Neural cell (in vitro differentiated cells): ENCODE results near the gene ST6GALNAC4. TPM values are rescaled to one million over a fixed set of nuclear protein-coding genes. Genes with fewer than 3 reads are reported as not detected.

Experiments used
- H2AFZ ChIP-seq: fragments of 200-600, 300-800 bp; sonication (generic), shearing (Covaris generic); 2 replicates; pipeline ENCODE4 v1.6.0; 2014; ENCODE audit warnings: low read depth, mild to moderate bottlenecking, antibody characterized with exemption, low read length, moderate library complexity
- H3F3A ChIP-seq: fragments of 200-600 bp; shearing (Covaris generic); 2 replicates; pipeline ENCODE4 v1.6.1; 2016; ENCODE audit warnings: mild to moderate bottlenecking, moderate library complexity, mixed read lengths, antibody characterized with exemption, low read length; ENCODE audit not compliant: insufficient read depth, poor library complexity, severe bottlenecking
- H3K27ac ChIP-seq: fragments of 200-600, 300-800 bp; sonication (generic), shearing (Covaris generic); 2 replicates; pipeline ENCODE4 v1.5.1; 2014; ENCODE audit warnings: mild to moderate bottlenecking, low read length, moderate library complexity
- H3K27me3 ChIP-seq: fragments of 300-800, 200-600 bp; sonication (generic), shearing (Covaris generic); 2 replicates; pipeline ENCODE4 v1.6.0; 2014; ENCODE audit warnings: mild to moderate bottlenecking, low read depth, low read length, moderate library complexity; ENCODE audit not compliant: insufficient read depth
- H3K36me3 ChIP-seq: fragments of 300-800, 200-600 bp; sonication (generic), shearing (Covaris generic); 2 replicates; pipeline ENCODE4 v1.5.1; 2014; ENCODE audit warnings: mild to moderate bottlenecking, antibody characterized with exemption, low read length, moderate library complexity; ENCODE audit not compliant: insufficient read depth
- H3K4me2 ChIP-seq: fragments of 300-800, 200-600 bp; sonication (generic), shearing (Covaris generic); 2 replicates; pipeline ENCODE4 v1.6.0; 2014; ENCODE audit warnings: mild to moderate bottlenecking, low read length
- H3K4me3 ChIP-seq: fragments of 300-800, 200-600 bp; sonication (generic), shearing (Covaris generic); 2 replicates; pipeline ENCODE4 v1.5.1; 2014; ENCODE audit warnings: mild to moderate bottlenecking, low read length, moderate library complexity
- H3K79me2 ChIP-seq: fragments of 200-600 bp; shearing (Covaris generic); replicated peaks from 2 replicates; pipeline ENCODE4 v1.6.0; 2014; ENCODE audit warnings: mild to moderate bottlenecking, low read length, moderate library complexity; ENCODE audit not compliant: insufficient read depth
- H3K9ac ChIP-seq: fragments of 300-800, 200-600 bp; sonication (generic), shearing (Covaris generic); 2 replicates; pipeline ENCODE4 v1.6.1; 2016; ENCODE audit warnings: mild to moderate bottlenecking, low read length, mixed read lengths
- H3K9me2 ChIP-seq: fragments of 200-600 bp; shearing (Covaris generic); 2 replicates; pipeline ENCODE4 v1.6.1; 2016; ENCODE audit warnings: mild to moderate bottlenecking, low read length, mixed read lengths; ENCODE audit not compliant: insufficient read depth
- H3K9me3 ChIP-seq: fragments of 200-600, 300-800 bp; sonication (generic), shearing (Covaris generic); 2 replicates; pipeline ENCODE4 v1.6.1; 2016; ENCODE audit warnings: mild to moderate bottlenecking, mixed run types, low read length, moderate library complexity, mixed read lengths
- H4K20me1 ChIP-seq: fragments of 200-600 bp; shearing (Covaris generic); 2 replicates; pipeline ENCODE4 v1.6.1; 2016; ENCODE audit warnings: mild to moderate bottlenecking, mixed run types; ENCODE audit not compliant: insufficient read depth
- EP300 ChIP-seq: fragments of 450-650 bp; conservative IDR thresholded peaks from 2 replicates; pipeline ENCODE4 v1.6.1; 2014; ENCODE audit warnings: antibody characterized with exemption, mild to moderate bottlenecking, moderate library complexity; ENCODE audit not compliant: poor library complexity, severe bottlenecking
- EZH2 ChIP-seq: fragments of 200-600, 300-800 bp; shearing (Covaris generic), sonication (generic); IDR thresholded peaks from 2 replicates; pipeline ENCODE4 v1.6.1; 2014; ENCODE audit warnings: antibody characterized with exemption, low read length, borderline replicate concordance, mild to moderate bottlenecking; ENCODE audit not compliant: insufficient read depth, poor library complexity, severe bottlenecking
- MXI1 ChIP-seq: fragments of 450-650 bp; conservative IDR thresholded peaks from 2 replicates; pipeline ENCODE4 v1.6.1; 2014; ENCODE audit warnings: antibody characterized with exemption, mild to moderate bottlenecking; ENCODE audit not compliant: poor library complexity, severe bottlenecking
- POLR2AphosphoS5 ChIP-seq: IDR thresholded peaks from 2 replicates; pipeline ENCODE4 v1.6.1; 2012
- RAD21 ChIP-seq: fragments of 450-650 bp; conservative IDR thresholded peaks from 2 replicates; pipeline ENCODE4 v1.6.1; 2014; ENCODE audit warnings: antibody characterized with exemption, mild to moderate bottlenecking, moderate library complexity
- SMC3 ChIP-seq: fragments of 450-650 bp; conservative IDR thresholded peaks from 2 replicates; pipeline ENCODE4 v1.6.1; 2014; ENCODE audit warnings: antibody characterized with exemption, mild to moderate bottlenecking, moderate library complexity; ENCODE audit not compliant: poor library complexity
- TAF1 ChIP-seq: IDR thresholded peaks from 2 replicates; pipeline ENCODE4 v1.6.1; 2012; ENCODE audit warnings: low read depth
- polyA plus RNA-seq: library from polyadenylated mRNA; depleted of rRNA; stranded (reverse); fragments of >200 nt; gene quantifications from 2 replicates; pipeline ENCODE4 v1.2.3, GENCODE V29; 2014
- TF ChIP-seq, protein P1 (sequence below): fragments of 450-650 bp; IDR thresholded peaks from 2 replicates; pipeline ENCODE4 v1.5.1; 2014; ENCODE audit warnings: antibody characterized with exemption, mild to moderate bottlenecking, moderate library complexity; ENCODE audit not compliant: poor library complexity, severe bottlenecking
- TF ChIP-seq, protein P2 (sequence below): IDR thresholded peaks from 2 replicates; pipeline ENCODE4 v1.6.1; 2012; ENCODE audit warnings: borderline replicate concordance

Gene ST6GALNAC4
- polyA plus RNA-seq, 1 donor from 2014 or later = 5.9 TPM

DNA sequence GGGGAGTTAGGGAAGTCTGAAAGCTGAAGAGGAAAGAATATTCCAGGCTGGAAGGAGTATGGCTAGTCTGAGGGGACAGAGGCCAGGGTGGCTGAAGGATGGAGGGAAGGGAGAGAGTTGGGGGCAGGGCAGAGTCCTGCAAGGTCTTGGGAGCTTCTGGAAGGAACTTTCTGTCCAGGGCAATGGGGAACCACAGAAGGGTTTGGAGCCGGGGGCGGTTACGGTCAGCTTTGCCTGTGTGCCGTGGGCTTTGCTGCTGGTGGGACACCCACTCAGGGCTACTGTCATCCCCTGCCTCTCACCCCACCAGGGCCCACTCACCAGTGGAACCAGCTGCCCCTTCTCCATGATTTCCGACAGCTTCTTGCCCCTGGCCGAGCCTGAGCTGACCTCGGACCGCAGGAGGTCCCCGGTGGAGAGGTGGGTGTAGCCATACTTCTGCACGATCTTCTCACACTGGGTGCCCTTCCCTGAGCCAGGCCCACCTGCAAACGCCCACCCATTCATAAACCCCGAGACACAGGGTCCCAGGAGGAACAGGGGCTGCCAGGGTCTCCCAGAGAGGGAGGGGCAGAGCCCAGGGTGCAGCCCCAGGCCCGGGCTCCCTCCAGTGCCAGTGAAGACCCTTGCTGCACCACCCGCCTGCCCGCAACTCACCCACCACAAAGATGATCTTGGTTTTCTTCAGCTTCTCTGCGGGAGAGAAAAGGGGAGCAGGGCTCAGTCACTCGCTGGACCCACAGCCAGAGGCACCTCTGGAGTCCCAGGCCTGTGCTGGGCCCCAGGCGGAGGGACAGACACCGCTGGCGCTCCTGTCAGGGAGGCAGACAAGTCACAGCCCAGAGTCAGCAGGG lies 44.2 kb downstream of the ST6GALNAC4 start:
- Histone ChIP-seq H3K4me3 (no peak overlapping the region), H3K36me3 (no peaks in the 10 kb centered on the region)

DNA sequence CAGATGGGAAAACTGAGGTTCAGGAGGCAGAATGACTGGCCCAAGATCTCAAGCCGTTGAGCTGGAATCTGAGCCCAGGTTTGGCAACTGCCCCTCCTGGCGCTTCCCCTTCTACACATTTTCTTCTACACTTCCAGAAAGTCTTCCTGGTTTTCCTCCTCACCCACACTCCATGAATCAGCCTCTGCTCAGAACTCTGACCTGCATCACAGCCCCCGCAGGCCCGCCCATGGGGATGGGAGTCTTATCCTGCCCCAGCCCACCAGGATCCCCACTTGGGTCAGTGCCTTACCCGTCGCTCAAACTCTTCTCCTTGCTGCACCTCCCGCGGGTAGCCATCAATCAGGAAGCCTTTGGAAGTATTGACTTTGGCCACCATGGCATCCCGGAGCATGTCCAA lies 45.3 kb downstream of the ST6GALNAC4 start:
- H4K20me1 ChIP-seq = no peaks in the 10 kb centered on the region
- no peak overlapping the region for H3K4me3 ChIP-seq
- H3K4me2 ChIP-seq = no peak overlapping the region
- no peaks in the 10 kb centered on the region for H3K9me3 ChIP-seq
- H3K79me2 ChIP-seq = no peaks in the 10 kb centered on the region
- H3K27ac ChIP-seq = no peak overlapping the region
- no peak for TF ChIP-seq RAD21
- TF ChIP-seq, protein P1, sequence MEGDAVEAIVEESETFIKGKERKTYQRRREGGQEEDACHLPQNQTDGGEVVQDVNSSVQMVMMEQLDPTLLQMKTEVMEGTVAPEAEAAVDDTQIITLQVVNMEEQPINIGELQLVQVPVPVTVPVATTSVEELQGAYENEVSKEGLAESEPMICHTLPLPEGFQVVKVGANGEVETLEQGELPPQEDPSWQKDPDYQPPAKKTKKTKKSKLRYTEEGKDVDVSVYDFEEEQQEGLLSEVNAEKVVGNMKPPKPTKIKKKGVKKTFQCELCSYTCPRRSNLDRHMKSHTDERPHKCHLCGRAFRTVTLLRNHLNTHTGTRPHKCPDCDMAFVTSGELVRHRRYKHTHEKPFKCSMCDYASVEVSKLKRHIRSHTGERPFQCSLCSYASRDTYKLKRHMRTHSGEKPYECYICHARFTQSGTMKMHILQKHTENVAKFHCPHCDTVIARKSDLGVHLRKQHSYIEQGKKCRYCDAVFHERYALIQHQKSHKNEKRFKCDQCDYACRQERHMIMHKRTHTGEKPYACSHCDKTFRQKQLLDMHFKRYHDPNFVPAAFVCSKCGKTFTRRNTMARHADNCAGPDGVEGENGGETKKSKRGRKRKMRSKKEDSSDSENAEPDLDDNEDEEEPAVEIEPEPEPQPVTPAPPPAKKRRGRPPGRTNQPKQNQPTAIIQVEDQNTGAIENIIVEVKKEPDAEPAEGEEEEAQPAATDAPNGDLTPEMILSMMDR = no peak
- TF ChIP-seq TAF1 = no peak
- TF ChIP-seq, protein P2, sequence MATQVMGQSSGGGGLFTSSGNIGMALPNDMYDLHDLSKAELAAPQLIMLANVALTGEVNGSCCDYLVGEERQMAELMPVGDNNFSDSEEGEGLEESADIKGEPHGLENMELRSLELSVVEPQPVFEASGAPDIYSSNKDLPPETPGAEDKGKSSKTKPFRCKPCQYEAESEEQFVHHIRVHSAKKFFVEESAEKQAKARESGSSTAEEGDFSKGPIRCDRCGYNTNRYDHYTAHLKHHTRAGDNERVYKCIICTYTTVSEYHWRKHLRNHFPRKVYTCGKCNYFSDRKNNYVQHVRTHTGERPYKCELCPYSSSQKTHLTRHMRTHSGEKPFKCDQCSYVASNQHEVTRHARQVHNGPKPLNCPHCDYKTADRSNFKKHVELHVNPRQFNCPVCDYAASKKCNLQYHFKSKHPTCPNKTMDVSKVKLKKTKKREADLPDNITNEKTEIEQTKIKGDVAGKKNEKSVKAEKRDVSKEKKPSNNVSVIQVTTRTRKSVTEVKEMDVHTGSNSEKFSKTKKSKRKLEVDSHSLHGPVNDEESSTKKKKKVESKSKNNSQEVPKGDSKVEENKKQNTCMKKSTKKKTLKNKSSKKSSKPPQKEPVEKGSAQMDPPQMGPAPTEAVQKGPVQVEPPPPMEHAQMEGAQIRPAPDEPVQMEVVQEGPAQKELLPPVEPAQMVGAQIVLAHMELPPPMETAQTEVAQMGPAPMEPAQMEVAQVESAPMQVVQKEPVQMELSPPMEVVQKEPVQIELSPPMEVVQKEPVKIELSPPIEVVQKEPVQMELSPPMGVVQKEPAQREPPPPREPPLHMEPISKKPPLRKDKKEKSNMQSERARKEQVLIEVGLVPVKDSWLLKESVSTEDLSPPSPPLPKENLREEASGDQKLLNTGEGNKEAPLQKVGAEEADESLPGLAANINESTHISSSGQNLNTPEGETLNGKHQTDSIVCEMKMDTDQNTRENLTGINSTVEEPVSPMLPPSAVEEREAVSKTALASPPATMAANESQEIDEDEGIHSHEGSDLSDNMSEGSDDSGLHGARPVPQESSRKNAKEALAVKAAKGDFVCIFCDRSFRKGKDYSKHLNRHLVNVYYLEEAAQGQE = no peak
- TF ChIP-seq EZH2 = no peak
- no peak for TF ChIP-seq POLR2AphosphoS5
- no peak for TF ChIP-seq SMC3
- TF ChIP-seq MXI1 = no peak
- TF ChIP-seq EP300 = no peak
- H3K9me2 ChIP-seq = no peaks in the 10 kb centered on the region
- H3K36me3 ChIP-seq = no peaks in the 10 kb centered on the region
- H3K9ac ChIP-seq = no peak overlapping the region
- H3F3A ChIP-seq = no peaks in the 10 kb centered on the region
- no peak overlapping the region for H2AFZ ChIP-seq
- no peaks in the 10 kb centered on the region for H3K27me3 ChIP-seq

More for the DNA sequence above, 44.2 kb downstream of the ST6GALNAC4 start:
- Histone ChIP-seq H3K9ac (no peak overlapping the region), H4K20me1 (no peaks in the 10 kb centered on the region), H3K9me2 (no peaks in the 10 kb centered on the region), H3K4me2 (no peak overlapping the region), H3K27ac (no peak overlapping the region), H3K27me3 (no peaks in the 10 kb centered on the region), H2AFZ (no peak overlapping the region), H3F3A (no peaks in the 10 kb centered on the region), H3K79me2 (peaks cover 7% of the 10 kb centered on the region), H3K9me3 (no peaks in the 10 kb centered on the region)
- TF ChIP-seq MXI1 (no peak), SMC3 (no peak), EZH2 (no peak), EP300 (no peak), TAF1 (no peak), POLR2AphosphoS5 (no peak), RAD21 (no peak)
- TF ChIP-seq, protein P1 = no peak
- TF ChIP-seq, protein P2 = no peak
